HG03469 (cell line): Measurements from ENCODE around the gene ANO9.

Source experiments
- ATAC-seq: cut with Tn5 transposase; IDR thresholded peaks from one replicate; pipeline ENCODE4 v1.9.1; 2021; ENCODE audit warnings: mild to moderate bottlenecking, moderate library complexity, moderate number of reproducible peaks; ENCODE audit not compliant: unreplicated experiment

Gene ANO9

GRCh38 chr11:441418-442274, at the start of gene ANO9:
TSS of gene ANO9 (minus strand) at chr11:442011. CDS start at chr11:441926, 85 bp downstream.
- no peak for ATAC-seq

GRCh38 chr11:491358-491757, 49.5 kb upstream of the ANO9 start:
- ATAC-seq, result no peak

- no peak for ATAC-seq
Observed at GRCh38 chr11:490930-491260, 49.1 kb upstream of the ANO9 start.

GRCh38 chr11:490186-490929, 48.5 kb upstream of the ANO9 start:
- no peak for ATAC-seq

GRCh38 chr11:489610-490185, 47.9 kb upstream of the ANO9 start:
- no peak for ATAC-seq

GRCh38 chr11:488992-489391, 47.2 kb upstream of the ANO9 start:
- no peak for ATAC-seq

GRCh38 chr11:488579-488978, 46.8 kb upstream of the ANO9 start:
- ATAC-seq, result no peak

GRCh38 chr11:488062-488461, 46.3 kb upstream of the ANO9 start:
- ATAC-seq, result no peak

- ATAC-seq, result no peak
Observed at GRCh38 chr11:487571-488021, 45.8 kb upstream of the ANO9 start.

GRCh38 chr11:486189-486588, 44.4 kb upstream of the ANO9 start:
- ATAC-seq, result no peak

GRCh38 chr11:484616-485015, 42.8 kb upstream of the ANO9 start:
- no peak for ATAC-seq

- no peak for ATAC-seq
Observed at GRCh38 chr11:479311-479710, 37.5 kb upstream of the ANO9 start.

- ATAC-seq, result no peak
Observed at GRCh38 chr11:477052-477715, 35.4 kb upstream of the ANO9 start.

GRCh38 chr11:476416-476815, 34.6 kb upstream of the ANO9 start:
- ATAC-seq, result no peak

GRCh38 chr11:475941-476340, 34.1 kb upstream of the ANO9 start:
- ATAC-seq, result no peak

GRCh38 chr11:474914-475506, 33.2 kb upstream of the ANO9 start:
- no peak for ATAC-seq

- ATAC-seq, result no peak
Observed at GRCh38 chr11:473962-474785, 32.4 kb upstream of the ANO9 start.

- no peak for ATAC-seq
Observed at GRCh38 chr11:473415-473814, 31.6 kb upstream of the ANO9 start.

- no peak for ATAC-seq
Observed at GRCh38 chr11:472816-473215, 31.0 kb upstream of the ANO9 start.

GRCh38 chr11:472272-472671, 30.5 kb upstream of the ANO9 start:
- ATAC-seq, result no peak
